ENCODE data around the gene PAX9.

GRCh38 chr14:36633580-36633979 lies 28.1 kb upstream of the PAX9 start:
- TF ChIP-seq MAX (IDR thresholded peaks at IDR 0.05), result no peak
- no peak for TF ChIP-seq RAD21 (IDR thresholded peaks at IDR 0.05; ENCODE audit: low read depth)
- TF ChIP-seq EGR1 (IDR thresholded peaks at IDR 0.05), result no peak
- TF ChIP-seq EP300 (IDR thresholded peaks at IDR 0.05; ENCODE audit: borderline replicate concordance), result no peak
- TF ChIP-seq YY1 (IDR thresholded peaks at IDR 0.05; ENCODE audit: low read depth), result no peak
- TF ChIP-seq ZBTB7A (IDR thresholded peaks at IDR 0.05; ENCODE audit: low read depth), result no peak
- TF ChIP-seq TCF12 (IDR thresholded peaks at IDR 0.05; ENCODE audit: low read depth), result no peak
- TF ChIP-seq FOXM1 (IDR thresholded peaks at IDR 0.05; ENCODE audit: borderline replicate concordance, low read depth), result no peak
- TF ChIP-seq CREB1 (IDR thresholded peaks at IDR 0.05; ENCODE audit: low read depth), result no peak
- no peak for TF ChIP-seq CEBPB (IDR thresholded peaks at IDR 0.05)
- no peak for TF ChIP-seq USF1 (IDR thresholded peaks at IDR 0.05)
- TF ChIP-seq TAF1 (IDR thresholded peaks at IDR 0.05; ENCODE audit: low read depth), result no peak
